Smooth muscle cell of the brain vasculature (primary cell): ENCODE measurements around the gene PLCG2.
"Not testable (repeated sequence)": the region's sequence is repeated elsewhere in the genome, so short reads cannot be mapped to it uniquely, and the experiment has no call there.

ENCODE experiments used
- DNase-seq: peaks from one replicate; pipeline ENCODE4 v3.0.0-alpha.2; 2012; ENCODE audit warnings: low read depth, low spot score

Gene PLCG2

DNA sequence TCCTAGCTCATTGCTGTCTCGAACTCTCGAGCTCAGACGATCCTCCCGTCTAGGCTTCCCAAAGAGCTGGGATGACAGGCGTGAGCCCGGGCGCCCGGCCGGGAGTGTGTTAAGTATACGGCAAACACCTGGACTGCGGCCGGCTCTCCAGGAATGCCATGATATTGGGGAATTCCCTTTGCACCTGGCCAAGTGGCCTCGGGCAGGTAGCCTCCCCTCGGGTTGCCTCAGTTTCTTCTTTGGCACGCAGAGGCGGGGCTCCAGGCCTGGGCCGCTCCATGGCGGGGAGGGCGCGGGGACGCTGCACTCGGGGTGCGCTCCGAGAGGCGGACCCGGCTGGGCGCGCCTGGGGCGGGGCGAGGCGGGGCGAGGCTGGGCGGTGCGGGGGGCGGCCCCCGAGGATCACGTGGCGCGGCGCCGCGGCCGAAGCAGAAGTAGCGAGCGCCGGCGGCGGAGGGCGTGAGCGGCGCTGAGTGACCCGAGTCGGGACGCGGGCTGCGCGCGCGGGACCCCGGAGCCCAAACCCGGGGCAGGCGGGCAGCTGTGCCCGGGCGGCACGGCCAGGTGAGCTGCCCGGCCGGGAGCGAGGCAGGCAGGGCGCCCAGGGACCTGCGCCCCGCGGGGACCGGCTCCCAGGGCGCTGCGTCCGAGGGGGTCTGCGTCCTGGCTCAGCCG is at the start of gene PLCG2:
Gene PLCG2, plus strand, starts transcription at position 431 of the 675 bp plus-strand sequence. CDS start 6,699 bp downstream, outside the sequence.
- no peak for DNase-seq

- DNase-seq: no peak
Observed at GRCh38 chr16:81729451-81729850, 49.6 kb upstream of the PLCG2 start.

DNA sequence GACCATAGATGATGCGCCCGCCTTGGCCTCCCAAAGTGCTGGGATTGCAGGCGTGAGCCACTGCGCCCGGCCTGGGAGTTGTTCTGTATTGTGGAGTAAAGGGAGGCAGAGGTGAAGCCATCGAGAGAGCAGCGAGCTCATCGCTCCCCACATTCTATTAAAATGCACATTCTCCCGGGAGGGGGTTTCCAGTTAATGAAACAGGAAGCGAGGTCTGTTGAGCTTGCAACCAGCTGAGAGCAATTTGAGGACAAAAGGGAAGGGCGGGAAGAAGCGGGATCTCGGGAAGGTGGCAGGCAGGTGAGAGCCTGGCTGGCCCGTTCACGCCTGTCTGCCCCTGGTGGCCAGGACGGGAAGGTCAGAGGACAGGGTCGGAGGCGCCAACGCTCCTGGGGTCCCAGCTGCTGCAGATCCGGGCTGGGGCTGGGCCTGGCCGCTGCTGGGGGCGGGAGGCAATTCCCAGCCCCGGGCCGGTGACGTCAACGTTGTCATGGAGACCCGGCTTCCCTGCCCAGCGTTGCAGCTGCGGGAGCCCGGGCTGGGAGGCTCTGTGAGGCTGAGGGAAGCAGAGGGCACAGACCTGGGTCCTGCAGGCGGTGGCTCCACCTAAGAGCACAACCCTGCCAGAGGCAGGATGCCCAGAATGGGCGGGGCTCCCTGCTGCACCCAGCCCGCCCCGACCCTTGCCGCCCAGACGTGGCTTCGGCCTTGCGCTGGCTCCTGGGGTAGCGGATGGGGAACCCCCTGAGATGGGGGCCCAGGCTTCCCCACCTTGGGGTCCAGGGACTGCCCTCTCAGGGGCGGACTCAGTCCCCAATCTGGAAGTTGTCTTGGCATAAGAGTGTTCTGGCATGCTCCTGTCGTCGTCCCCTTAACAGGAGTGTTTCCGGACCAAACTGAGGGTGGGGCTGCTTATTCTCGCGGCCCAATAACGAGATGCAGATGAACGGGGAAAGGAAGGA is 48.7 kb upstream of the PLCG2 start:
- peak; percentile 65 for DNase-seq

DNA sequence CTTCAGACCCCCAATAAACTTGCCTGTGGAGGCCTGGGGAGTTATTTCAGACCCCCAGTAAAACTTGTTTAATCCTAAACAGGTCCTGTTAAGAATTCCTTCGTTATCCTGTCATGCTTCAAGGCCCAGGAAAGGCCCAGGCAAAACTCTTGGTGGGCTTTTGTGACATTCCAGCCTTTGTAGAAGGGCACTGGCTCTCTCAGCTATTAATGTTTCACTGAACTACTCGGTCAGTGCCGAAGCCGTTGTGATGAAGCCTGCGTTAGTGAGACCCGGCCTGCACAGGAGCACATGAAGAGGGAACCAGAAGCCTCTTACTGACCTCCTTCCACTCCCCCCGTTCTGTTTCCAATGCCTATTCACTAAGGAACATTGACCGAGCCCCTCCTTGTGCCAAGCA is 47.4 kb upstream of the PLCG2 start:
- DNase-seq: no peak

- no peak for DNase-seq
Observed at GRCh38 chr16:81732699-81733098, 46.4 kb upstream of the PLCG2 start.

- DNase-seq: no peak
Observed at GRCh38 chr16:81733295-81733694, 45.8 kb upstream of the PLCG2 start.

DNA sequence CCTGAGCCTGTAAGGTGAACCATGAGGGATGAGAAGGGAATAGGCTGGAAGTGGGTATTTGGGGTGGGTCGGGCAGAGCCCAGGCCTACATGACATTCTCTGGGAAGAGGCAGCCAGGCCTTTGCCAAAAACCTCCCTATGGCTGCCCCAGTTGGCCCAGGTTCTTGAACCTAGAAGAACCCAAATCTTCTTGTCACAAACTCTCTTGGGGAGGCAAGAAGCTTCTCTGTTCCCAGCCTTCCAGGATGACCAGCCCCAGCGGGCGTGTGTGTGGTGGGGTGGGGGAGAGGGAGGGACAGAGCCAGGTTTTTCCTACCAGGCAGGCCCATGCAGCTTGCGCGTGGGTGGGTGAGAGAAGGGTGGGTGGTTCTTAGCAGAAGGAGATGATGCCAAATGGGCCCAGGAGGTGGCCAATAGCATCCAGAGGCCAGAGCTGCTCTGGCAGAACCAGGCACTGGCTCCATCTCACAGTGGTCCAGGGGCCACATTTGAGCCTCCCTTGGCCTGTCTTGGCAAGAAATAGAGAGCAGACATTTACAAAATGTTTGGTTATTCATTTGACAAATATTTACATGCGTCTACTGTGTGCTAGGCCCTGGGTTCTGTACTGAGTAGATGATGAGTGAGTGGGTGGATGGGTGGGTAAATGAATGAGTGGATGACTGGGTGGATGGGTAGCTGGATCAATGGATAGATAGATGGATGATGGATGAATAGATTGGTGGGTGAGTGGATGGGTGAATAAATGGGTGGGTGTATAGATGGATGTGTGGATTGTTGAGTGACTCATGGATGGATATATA is 44.3 kb upstream of the PLCG2 start:
- no peak for DNase-seq

- DNase-seq: peak; percentile 23
Observed at GRCh38 chr16:81737885-81738536, 41.1 kb upstream of the PLCG2 start.

DNA sequence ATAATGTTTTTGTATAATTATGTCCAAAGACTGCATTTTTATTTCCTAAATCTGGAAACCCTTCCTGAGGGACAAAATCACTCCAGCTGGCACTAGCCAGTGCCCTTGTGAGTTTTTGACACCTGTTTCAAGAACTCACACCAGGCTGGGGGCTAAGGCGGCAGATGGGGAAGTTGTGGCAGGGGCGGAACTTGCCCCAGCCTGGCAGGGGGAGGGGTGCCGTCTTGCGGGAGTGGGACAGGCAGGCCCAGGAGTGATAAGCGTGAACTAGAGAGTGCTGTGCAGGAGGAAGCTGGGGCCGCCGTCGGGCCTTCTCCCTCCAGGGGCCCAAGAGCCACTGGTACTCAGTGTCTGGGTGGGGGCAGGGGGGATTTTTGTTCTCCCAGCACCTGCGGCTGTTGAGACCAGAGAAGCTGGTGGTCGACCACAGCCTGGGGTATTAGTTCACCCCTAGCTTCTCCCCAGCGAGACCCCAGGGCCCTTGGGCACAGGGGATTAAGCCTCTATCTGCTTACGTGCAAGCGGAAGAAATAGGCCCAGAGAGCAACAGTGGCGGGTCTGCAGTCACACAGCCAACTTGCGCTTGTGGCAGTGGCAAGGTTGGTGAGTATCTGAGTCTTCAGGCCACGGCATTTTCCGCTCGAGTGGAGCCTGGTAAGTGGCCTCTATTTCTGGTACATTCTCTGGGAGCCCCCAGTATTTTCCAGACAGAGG is 40.2 kb upstream of the PLCG2 start:
- DNase-seq: no peak

GRCh38 chr16:81739503-81739902 is 39.6 kb upstream of the PLCG2 start:
- DNase-seq: no peak

GRCh38 chr16:81740169-81740568 is 38.9 kb upstream of the PLCG2 start:
- no peak for DNase-seq

DNA sequence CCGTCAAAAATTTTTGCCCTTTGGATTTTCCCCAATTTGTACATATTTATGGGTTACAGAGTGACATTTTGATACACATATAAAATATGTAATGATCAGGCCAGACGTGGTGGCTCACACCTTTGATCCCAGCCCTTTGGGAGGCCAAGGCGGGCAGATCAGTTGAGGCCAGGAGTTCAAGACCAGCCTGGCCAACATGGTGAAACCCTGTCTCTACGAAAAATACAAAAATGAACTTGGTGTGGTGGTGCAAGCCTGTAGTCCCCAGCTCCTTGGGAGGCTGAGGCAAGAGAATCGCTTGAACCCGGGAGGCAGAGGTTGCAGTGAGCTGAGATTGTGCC is 37.7 kb upstream of the PLCG2 start:
- not testable (repeated sequence) for DNase-seq

- no peak for DNase-seq
Observed at GRCh38 chr16:81744385-81744784, 34.7 kb upstream of the PLCG2 start.

DNA sequence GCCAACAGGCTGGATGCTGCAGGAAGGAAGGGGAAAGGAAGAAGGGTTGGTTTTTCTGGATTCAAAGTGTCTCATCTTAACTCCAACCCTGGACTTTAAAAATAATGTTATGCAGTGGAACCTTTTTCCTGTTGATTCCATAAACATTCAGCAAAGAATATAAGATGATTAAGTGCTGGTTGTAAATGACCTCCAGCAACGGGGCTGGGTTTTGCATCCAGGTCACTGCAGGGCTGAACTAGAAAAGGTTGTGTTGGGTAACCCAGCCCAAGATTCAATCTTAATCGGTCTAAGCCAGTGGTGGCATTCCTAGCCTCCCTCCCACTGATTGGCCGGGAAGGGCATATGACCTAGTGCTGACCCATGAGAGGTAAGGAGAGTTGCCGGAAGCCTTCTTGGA is 34.2 kb upstream of the PLCG2 start:
- DNase-seq: no peak

DNA sequence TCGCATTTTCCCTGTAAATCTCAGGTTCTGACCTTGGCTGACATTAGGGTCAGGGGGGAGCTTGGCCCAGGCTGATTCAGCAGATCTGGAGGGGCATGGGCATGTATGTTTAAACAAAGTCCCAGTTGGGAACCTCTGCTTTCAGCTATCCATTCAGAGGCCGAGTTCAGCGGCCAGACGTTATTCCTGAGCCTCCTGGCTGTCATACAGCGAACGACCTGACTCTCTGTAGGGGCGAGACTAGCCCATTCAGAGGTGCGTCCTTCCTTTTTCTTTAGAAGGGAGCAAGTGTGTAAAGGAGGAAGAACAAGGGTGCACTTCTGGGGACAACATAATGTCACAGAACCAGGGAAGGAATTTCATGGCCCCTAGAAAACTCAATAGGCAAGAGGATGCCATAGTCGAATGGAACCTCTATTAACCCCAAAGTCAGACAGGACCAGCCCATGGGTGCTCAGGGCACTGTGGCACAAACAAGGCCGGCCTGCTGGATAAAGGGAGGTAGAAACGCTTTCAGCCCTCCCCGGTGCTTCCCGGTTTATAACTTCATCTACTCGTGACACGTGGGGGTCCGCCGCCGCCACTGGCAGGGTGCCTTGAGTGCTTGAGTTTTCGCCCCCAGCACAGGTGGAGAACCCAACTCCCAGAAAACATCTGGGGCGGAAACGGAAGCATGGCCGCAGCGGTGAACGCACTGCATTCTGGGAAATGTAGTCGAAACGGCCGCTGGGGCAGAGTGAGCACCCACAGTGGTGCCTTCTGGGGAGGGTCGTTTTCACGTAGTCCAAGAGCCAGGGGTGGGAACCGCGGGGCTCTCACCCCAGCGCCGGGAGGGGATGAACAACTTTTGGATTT is 33.2 kb upstream of the PLCG2 start:
- no peak for DNase-seq

- DNase-seq: no peak
Observed at GRCh38 chr16:81746566-81746965, 32.5 kb upstream of the PLCG2 start.

- DNase-seq: no peak
Observed at GRCh38 chr16:81748476-81749198, 30.5 kb upstream of the PLCG2 start.

GRCh38 chr16:81752225-81752875 is 26.7 kb upstream of the PLCG2 start:
- no peak for DNase-seq

- no peak for DNase-seq
Observed at GRCh38 chr16:81752876-81753227, 26.2 kb upstream of the PLCG2 start.
